ENCODE results near the gene HSD11B2.

Gene HSD11B2

GRCh38 chr16:67425580-67425979 lies 5.3 kb upstream of the HSD11B2 start:
- no peak overlapping the region for H3K4me3 ChIP-seq (ENCODE audit: low read depth, low read length)
- TF ChIP-seq CTCF (conservative IDR thresholded peaks at IDR 0.05; ENCODE audit: low read depth, low read length), result no peak
- DNase-seq (ENCODE audit: low read depth), result no peak

- no peak for DNase-seq (ENCODE audit: low read depth)
- no peak for TF ChIP-seq CTCF (conservative IDR thresholded peaks at IDR 0.05; ENCODE audit: low read depth, low read length)
- no peak overlapping the region for H3K4me3 ChIP-seq (ENCODE audit: low read depth, low read length)
These were observed 4.9 kb upstream of the HSD11B2 start for GRCh38 chr16:67426022-67426421.

- peak; percentile 50 for DNase-seq (ENCODE audit: low read depth)
- no peak for TF ChIP-seq CTCF (conservative IDR thresholded peaks at IDR 0.05; ENCODE audit: low read depth, low read length)
- H3K4me3 ChIP-seq (ENCODE audit: low read depth, low read length), result no peak overlapping the region
These were observed 4.0 kb upstream of the HSD11B2 start for GRCh38 chr16:67426950-67427349.

GRCh38 chr16:67428146-67428731 lies 2.7 kb upstream of the HSD11B2 start:
- peak; percentile 93 for TF ChIP-seq CTCF (conservative IDR thresholded peaks at IDR 0.05; ENCODE audit: low read depth, low read length)
- DNase-seq (ENCODE audit: low read depth), result peak; percentile 71
- H3K4me3 ChIP-seq (ENCODE audit: low read depth, low read length), result no peak overlapping the region

- no peak for DNase-seq (ENCODE audit: low read depth)
- H3K4me3 ChIP-seq (ENCODE audit: low read depth, low read length), result no peak overlapping the region
- TF ChIP-seq CTCF (conservative IDR thresholded peaks at IDR 0.05; ENCODE audit: low read depth, low read length), result no peak
These were observed 1.7 kb upstream of the HSD11B2 start for GRCh38 chr16:67429053-67429798.

GRCh38 chr16:67429799-67430503 lies 970 bp upstream of the HSD11B2 start:
- no peak for TF ChIP-seq CTCF (conservative IDR thresholded peaks at IDR 0.05; ENCODE audit: low read depth, low read length)
- no peak overlapping the region for H3K4me3 ChIP-seq (ENCODE audit: low read depth, low read length)
- no peak for DNase-seq (ENCODE audit: low read depth)

All from choroid plexus epithelial cell (primary cell).